ENCODE results near the gene CXCL14. TPM values are rescaled to one million over a fixed set of nuclear protein-coding genes. Genes with fewer than 3 reads are reported as not detected.

CXCL14 gene
- total and polyA plus RNA-seq, 2 of the 4 experiments (the other 2 are of a cell fraction) = not detected

DNA sequence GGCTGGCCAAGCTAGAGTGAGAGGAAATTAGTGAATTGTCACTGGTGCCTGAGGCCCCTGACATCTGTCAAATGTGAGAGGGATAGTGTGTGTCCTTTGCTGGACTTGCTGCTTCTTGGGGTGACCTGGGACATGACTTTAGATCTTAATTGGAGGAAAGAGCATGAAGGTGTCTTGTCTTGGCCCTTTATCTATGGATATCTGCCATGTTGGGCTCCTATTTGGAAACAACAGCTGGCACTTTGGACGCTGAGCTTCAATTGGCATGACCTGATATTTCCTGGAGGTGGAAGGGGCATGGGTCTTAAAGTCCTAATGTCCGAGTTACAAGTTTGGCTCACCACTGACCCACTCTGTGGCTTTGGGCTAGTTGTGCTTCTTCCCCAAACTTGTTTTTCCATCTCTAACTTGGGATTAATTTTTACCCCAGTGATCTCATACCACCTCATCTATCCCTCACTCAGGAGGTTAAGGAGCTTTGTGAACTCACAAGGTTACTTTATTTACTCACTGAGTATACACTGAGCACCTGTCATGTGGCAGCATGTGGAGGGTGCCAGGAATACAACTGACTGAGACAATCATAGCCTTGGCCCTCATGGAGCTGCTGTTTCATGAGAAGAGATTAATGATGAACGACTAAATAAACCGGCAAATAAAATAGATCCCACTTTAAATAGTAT is 30.1 kb upstream of the CXCL14 start:
- Histone ChIP-seq H3K27ac (ENCODE audit: insufficient read depth, low read length) (no peak overlapping the region), H3K79me1 (ENCODE audit: low read depth in 1 of 2, low read length in 2 of 2) (no peaks in the 10 kb centered on the region), H4K5ac (ENCODE audit: low read depth, low read length) (no peak overlapping the region), H3K56ac (ENCODE audit: extremely low read depth, insufficient read depth, low read length) (no peak overlapping the region), H3K9me3 (ENCODE audit: control insufficient read depth, insufficient read depth, low read length) (no peaks in the 10 kb centered on the region), H2AK9ac (replicated peaks; ENCODE audit: low read depth, low read length, poor library complexity) (no peak overlapping the region), H3K4me1 (ENCODE audit: control insufficient read depth, insufficient read depth, low read length) (no peaks in the 10 kb centered on the region), H3K27me3 (ENCODE audit: control insufficient read depth, insufficient read depth, low read length) (peaks cover 10% of the 10 kb centered on the region), H3K9me1 (ENCODE audit: insufficient read depth, low read length) (no peaks in the 10 kb centered on the region), H4K91ac (ENCODE audit: insufficient read depth, low read depth, low read length) (no peak overlapping the region), H4K20me1 (ENCODE audit: insufficient read depth, low read length) (no peaks in the 10 kb centered on the region), H3K18ac (ENCODE audit: low read depth, low read length) (no peak overlapping the region), H2BK120ac (ENCODE audit: low read depth, low read length) (no peak overlapping the region), H2BK5ac (ENCODE audit: low read depth, low read length, poor library complexity, severe bottlenecking) (no peak overlapping the region), H4K8ac (ENCODE audit: low read depth in 2 of 2, low read length in 2 of 2) (no peak overlapping the region), H3K14ac (replicated peaks; ENCODE audit: low read depth, low read length) (no peak overlapping the region), H2AK5ac (ENCODE audit: low read depth, low read length) (no peak overlapping the region), H3K4ac (ENCODE audit: low read depth, low read length) (no peak overlapping the region), H3K9ac (ENCODE audit: low read depth, low read length) (no peak overlapping the region), H3K4me2 (ENCODE audit: low read depth, low read length) (no peak overlapping the region), H2BK20ac (ENCODE audit: low read depth, low read length) (no peak overlapping the region), H3K36me3 (ENCODE audit: control insufficient read depth, insufficient read depth, low read length) (no peaks in the 10 kb centered on the region), H2BK15ac (ENCODE audit: low read depth, low read length) (no peak overlapping the region), H3K23ac (ENCODE audit: low read depth, low read length) (no peak overlapping the region), H2AFZ (replicated peaks; ENCODE audit: low read length, poor library complexity) (no peak overlapping the region), H3K4me3 (ENCODE audit: insufficient read depth, low read depth, low read length) (no peak overlapping the region)
- no TSS peak for BruUV-seq (replicated peaks)
- in situ Hi-C loops (cut with MboI; ENCODE audit: low sequenced_read_pairs) (no loop called here), dilution Hi-C loops (cut with HindIII; ENCODE audit: low sequenced_read_pairs, unreplicated experiment) (no loop called here), intact Hi-C loops (cut with micrococcal nuclease) (no loop called here)
- TF ChIP-seq MAZ (IDR thresholded peaks at IDR 0.05; ENCODE audit: borderline replicate concordance, low read depth, low read length) = no peak
- TF ChIP-seq POLR2A (IDR thresholded peaks at IDR 0.05; ENCODE audit: low read depth, low read length) = no peak
- no peak for TF ChIP-seq SMC3 (IDR thresholded peaks at IDR 0.05; ENCODE audit: low read depth, low read length)
- DNase-seq (no peak), ATAC-seq (ENCODE audit: low read depth) (no peak)
- ChIA-PET POLR2A (ENCODE audit: unreplicated experiment) (no interaction called here), CTCF (no interaction called here)
- WGBS, 2 experiments (ENCODE audit: extremely low coverage in 2 of 2, insufficient read length in 1 of 2) = no CpG with 5 or more reads among the region's 4 CpGs

Data from IMR-90 (cell line).